ENCODE results near the gene PICK1.

- no peak for TF ChIP-seq CTCF (IDR thresholded peaks at IDR 0.05)
- TF ChIP-seq POLR2A (IDR thresholded peaks at IDR 0.05) = no peak
Observed at GRCh38 chr22:38018938-38019827, 38.0 kb upstream of the PICK1 start.
